ENCODE data around the gene SLC22A13.
A peak's percentile ranks its signal among the peaks of the same experiment; 100 is the strongest.
"Not testable (repeated sequence)": the region's sequence is repeated elsewhere in the genome, so short reads cannot be mapped to it uniquely, and the experiment has no call there.

Gene SLC22A13

DNA sequence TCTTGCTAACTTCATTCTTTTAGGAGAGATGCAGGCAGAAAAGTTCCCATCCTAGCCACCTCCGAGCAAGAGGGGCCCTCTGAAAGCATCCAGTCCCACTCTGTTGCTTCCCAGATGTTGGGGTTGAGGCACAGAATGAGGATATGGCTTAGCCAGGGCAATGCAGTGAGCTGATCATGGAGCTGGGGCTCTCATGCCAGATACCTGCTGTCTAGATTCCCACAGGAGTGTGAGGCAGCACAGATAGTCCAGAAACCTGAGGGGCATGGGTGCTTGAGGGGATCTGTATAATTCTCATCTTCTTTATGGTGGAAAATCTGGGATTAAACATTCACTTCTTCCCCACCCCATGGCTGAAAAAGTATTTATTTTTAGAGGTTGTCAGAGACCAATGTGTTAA, 1.2 kb downstream of the SLC22A13 start:
- DNase-seq = no peak

- no peak for DNase-seq
Observed at GRCh38 chr3:38267662-38268061, 2.0 kb downstream of the SLC22A13 start.

- no peak for DNase-seq
Observed at GRCh38 chr3:38268087-38268486, 2.5 kb downstream of the SLC22A13 start.

GRCh38 chr3:38268522-38268921, 2.9 kb downstream of the SLC22A13 start:
- DNase-seq = no peak

DNA sequence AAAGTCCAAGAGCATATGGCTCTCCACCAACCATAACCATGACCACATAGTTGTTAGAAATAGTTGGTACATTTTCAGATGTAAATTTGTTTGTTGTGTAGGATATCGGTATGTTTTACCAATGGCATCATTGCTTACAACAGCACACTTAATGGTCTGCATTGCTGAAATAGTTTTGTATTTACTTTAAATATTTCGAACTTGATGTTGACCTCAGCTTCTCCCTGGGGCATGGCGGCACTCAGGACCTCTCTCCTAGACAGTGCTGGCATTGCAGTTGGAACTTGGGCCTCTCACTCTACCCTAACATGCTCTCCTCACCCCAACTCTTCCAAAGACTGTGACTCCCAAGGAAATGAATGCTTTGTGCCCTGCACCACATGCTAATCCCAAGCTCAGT, 5.0 kb downstream of the SLC22A13 start:
- no peak for DNase-seq

DNA sequence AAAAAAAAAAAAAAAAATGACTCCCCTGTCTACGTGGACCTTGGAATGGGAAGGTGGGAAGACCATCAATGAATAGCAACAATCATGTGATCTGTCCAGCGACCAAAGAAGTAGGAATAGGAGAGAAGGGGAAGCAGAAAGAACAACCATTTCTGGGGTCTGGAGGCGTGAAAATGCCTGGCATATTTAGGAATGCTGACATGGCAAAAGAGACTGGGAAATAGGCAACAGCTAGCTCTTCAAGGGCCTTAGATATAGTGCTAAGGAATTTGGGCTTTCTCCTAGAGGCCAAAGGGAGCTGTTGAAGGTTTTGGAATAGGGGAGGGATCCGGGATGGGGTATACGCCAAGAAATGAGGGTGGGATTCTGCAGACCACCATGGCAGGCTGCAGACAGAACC, 5.9 kb downstream of the SLC22A13 start:
- no peak for DNase-seq

DNA sequence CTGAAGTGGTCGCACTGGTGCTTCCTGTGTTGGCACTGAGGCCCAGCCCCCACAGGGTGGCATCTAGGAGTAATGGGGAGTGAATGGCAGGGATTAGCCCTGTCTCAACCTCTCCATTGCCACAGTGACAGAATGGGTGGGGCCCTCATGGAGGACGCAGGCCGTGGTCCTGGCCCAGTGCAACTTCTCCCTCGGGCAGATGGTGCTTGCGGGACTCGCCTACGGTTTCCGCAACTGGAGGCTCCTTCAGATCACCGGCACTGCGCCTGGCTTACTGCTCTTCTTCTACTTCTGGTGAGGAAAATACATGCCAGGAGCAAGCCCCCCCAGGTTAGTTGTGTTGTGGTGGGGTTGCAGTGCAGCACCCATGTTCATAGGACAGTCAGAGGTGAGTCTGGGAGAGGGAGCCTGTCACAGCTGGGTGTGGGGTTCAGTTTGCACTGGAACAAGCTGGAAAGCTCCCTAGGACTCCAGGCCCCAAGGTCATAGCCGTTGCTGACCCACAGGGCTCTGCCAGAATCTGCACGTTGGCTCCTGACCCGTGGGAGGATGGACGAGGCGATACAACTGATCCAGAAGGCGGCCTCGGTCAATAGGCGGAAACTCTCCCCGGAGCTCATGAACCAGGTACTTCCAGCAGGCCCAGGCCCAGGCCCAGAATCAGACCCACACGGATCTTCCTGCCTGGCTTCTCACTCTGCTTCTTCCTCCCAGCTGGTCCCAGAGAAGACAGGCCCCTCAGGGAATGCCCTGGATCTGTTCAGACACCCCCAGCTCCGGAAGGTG, 9.4 kb downstream of the SLC22A13 start:
- DNase-seq = no peak

DNA sequence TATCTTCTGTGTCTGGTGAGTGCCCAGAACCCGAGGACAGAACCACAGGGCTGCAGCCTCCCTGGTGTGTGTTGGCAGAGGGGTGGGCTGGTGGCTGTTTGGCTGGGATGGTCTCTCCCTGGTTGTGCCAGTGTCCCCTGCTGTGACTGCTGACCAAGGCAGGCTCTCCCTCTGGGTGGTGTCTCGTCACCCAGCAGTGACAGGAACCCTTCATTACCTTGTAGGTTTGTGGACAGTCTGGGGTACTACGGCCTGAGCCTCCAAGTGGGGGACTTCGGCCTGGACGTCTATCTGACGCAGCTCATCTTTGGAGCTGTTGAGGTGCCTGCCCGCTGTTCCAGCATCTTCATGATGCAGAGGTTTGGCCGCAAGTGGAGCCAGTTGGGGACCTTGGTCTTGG, 10.0 kb downstream of the SLC22A13 start:
- DNase-seq = no peak

- no peak for DNase-seq
Observed at GRCh38 chr3:38276081-38276916, 10.7 kb downstream of the SLC22A13 start.

- no peak for DNase-seq
Observed at GRCh38 chr3:38276917-38277630, 11.5 kb downstream of the SLC22A13 start.

- no peak for DNase-seq
Observed at GRCh38 chr3:38278841-38279240, 13.2 kb downstream of the SLC22A13 start.

GRCh38 chr3:38281895-38282686, 16.5 kb downstream of the SLC22A13 start, which contains the start of gene SLC22A14:
SLC22A14 (plus strand) TSS chr3:38282294; CDS start chr3:38306027, 23,733 bp downstream.
- DNase-seq = no peak

- DNase-seq = no peak
Observed at GRCh38 chr3:38283810-38284755, 18.5 kb downstream of the SLC22A13 start.

GRCh38 chr3:38284756-38285150, 19.1 kb downstream of the SLC22A13 start:
- DNase-seq = no peak

DNA sequence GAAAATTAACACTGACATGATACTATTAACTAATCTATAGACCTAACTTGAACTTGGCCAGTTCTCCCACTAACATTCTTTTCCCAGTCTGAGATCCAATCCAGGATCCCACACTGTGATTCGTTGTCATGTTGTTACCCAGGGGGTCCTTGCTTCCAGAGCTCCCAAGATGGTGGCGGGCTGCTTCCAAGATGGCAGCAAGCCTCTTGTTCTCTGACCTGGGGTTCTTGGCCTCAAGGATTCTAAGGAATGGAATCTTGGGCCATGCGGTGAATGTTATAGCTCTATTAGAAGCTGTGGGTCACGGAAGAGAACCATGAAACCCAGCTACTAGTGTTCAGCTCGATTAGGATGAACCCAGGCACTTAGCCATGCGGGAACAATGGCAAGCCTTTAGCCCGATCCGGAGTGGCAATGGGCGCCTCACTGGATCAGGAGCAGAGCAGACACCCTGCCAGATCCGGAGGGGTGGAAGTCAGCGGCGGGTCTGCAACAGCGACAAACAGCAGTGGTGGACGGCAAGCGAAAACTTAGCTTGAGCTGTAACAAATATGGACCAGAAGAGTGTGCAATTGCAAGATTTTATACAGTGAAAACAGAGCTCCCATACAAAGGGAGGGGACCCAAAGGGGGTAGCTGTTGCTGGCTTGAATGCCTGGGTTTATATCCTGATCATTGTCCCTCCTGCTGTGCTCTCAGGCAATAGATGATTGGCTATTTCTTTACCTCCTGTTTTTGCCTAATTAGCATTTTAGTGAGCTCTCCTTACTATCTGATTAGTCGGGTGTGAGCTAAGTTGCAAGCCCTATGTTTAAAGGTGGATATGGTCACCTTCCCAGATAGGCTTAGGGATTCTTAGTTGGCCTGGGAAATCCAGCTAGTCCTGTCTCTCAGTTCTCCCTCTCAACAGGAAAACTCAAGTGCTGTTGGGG, 23.9 kb downstream of the SLC22A13 start:
- not testable (repeated sequence) for DNase-seq

GRCh38 chr3:38297053-38297452, 31.4 kb downstream of the SLC22A13 start:
- not testable (repeated sequence) for DNase-seq

DNA sequence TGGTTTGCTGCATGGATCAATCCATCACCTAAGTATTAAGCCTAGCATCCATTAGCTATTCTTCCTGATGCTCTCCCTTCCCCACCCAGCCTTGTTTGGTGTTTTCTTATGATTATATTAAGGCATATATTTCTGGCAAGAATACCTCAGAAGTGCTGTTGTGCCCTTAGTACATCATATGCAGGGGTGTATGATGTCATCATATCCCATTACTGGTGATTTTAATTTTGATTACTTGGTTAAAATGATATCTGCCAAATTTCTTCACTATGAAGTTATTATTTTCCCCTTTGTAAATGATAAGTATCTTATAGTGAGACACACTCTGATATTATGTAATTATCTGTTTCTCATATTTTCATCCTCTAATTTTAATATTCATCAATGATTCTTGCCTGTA, 31.9 kb downstream of the SLC22A13 start:
- no peak for DNase-seq

GRCh38 chr3:38297947-38298711, 32.5 kb downstream of the SLC22A13 start:
- peak; percentile 1 for DNase-seq

- no peak for DNase-seq
Observed at GRCh38 chr3:38306941-38307340, 41.3 kb downstream of the SLC22A13 start.
